Panc1 (cell line): ENCODE results near the gene VANGL2. TPM values are rescaled to one million over a fixed set of nuclear protein-coding genes. Genes with fewer than 3 reads are reported as not detected.

Source experiments
- ATAC-seq: fragments of 200-7000 bp; cut with Tn5 transposase; 2 replicates; pipeline ENCODE4 v1.9.1; 2020; ENCODE audit warnings: mild to moderate bottlenecking, moderate library complexity
- BruUV-seq: library from RNA; stranded (reverse); fragments of 400-500 nt; replicated peaks from 2 replicates; lab custom pipeline; 2021; lab: Mats Ljungman, UMichigan
- CTCF ChIA-PET: fragments of 300-600 bp; sonication (Branson Sonifier 250); formaldehyde crosslinking; loops from one replicate; lab custom pipeline; 2022; ENCODE audit warnings: antibody characterized with exemption; lab: Charles Lee
- POLR2A ChIA-PET: fragments of 300-600 bp; sonication (Branson Sonifier 250); formaldehyde crosslinking; loops from one replicate; lab custom pipeline; 2022; ENCODE audit warnings: antibody characterized with exemption; lab: Charles Lee
- DNase-seq: peaks from one replicate; pipeline ENCODE4 v3.0.0-alpha.2; 2010; ENCODE audit warnings: low read depth, low spot score
- H3K27ac ChIP-seq: 2 replicates; pipeline ENCODE4 v1.5.1; 2011; ENCODE audit warnings: mild to moderate bottlenecking, low read length, inconsistent platforms
- H3K27me3 ChIP-seq: fragments of 200-500 bp; sonication (Bioruptor generic); 2 replicates; pipeline ENCODE4 v1.6.0; 2014; ENCODE audit warnings: low read length, inconsistent platforms; ENCODE audit not compliant: control insufficient read depth, insufficient read depth
- H3K36me3 ChIP-seq: fragments of 200-500 bp; sonication (Bioruptor generic); 2 replicates; pipeline ENCODE4 v1.5.1; 2014; ENCODE audit warnings: inconsistent platforms, mild to moderate bottlenecking, low read length, moderate library complexity; ENCODE audit not compliant: control insufficient read depth, insufficient read depth
- H3K4me1 ChIP-seq: 2 replicates; pipeline ENCODE4 v1.5.1; 2011; ENCODE audit warnings: inconsistent platforms, mild to moderate bottlenecking, low read length, moderate library complexity; ENCODE audit not compliant: control insufficient read depth, insufficient read depth
- H3K4me3 ChIP-seq, 2 experiments: 2 replicates each; pipeline ENCODE4 v1.5.1; 2011 to 2012; ENCODE audit warnings: low read depth in 2 of 2, low read length in 2 of 2, mild to moderate bottlenecking in 2 of 2, inconsistent platforms in 1 of 2, moderate library complexity in 1 of 2
- H3K9me3 ChIP-seq: fragments of 200-500 bp; sonication (Bioruptor generic); 2 replicates; pipeline ENCODE4 v1.5.1; 2014; ENCODE audit warnings: low read depth, mild to moderate bottlenecking, inconsistent platforms, low read length, moderate library complexity; ENCODE audit not compliant: control insufficient read depth, insufficient read depth
- POLR2AphosphoS5 ChIP-seq: IDR thresholded peaks from 2 replicates; pipeline ENCODE4 v1.6.1; 2012; ENCODE audit warnings: mild to moderate bottlenecking, low read depth, low read length, moderate library complexity
- SIN3A ChIP-seq: IDR thresholded peaks from 2 replicates; pipeline ENCODE4 v1.6.1; 2012; ENCODE audit warnings: low read depth, mild to moderate bottlenecking, low read length, moderate library complexity, borderline replicate concordance; ENCODE audit not compliant: insufficient read depth
- TCF7L2 ChIP-seq: IDR thresholded peaks from 2 replicates; pipeline ENCODE4 v1.6.1; 2011; ENCODE audit warnings: mild to moderate bottlenecking, low read depth, low read length, inconsistent platforms
- in situ Hi-C: cut with HindIII; loops from 2 replicates; pipeline ENCODE4 v1.10.0; 2016; ENCODE audit warnings: low sequenced_read_pairs, low pct_unique_long_range_greater_than_20kb
- intact Hi-C: fragments of 100-400 bp; cut with micrococcal nuclease; formaldehyde crosslinking; loops from one replicate; pipeline ENCODE4 v1.10.0; 2022; ENCODE audit not compliant: unreplicated experiment
- total RNA-seq: library from RNA; stranded (reverse); gene quantifications from one replicate; pipeline ENCODE4 v1.2.1, GENCODE V29; 2021; ENCODE audit not compliant: unreplicated experiment
- TF ChIP-seq, protein P1 (sequence below): fragments of 450-650 bp; IDR thresholded peaks from 2 replicates; pipeline ENCODE4 v1.5.1; 2017; ENCODE audit warnings: mild to moderate bottlenecking
- TF ChIP-seq, protein P2 (sequence below), 2 experiments: IDR thresholded peaks; 2 replicates each; pipeline ENCODE4 v1.6.1; 2011 to 2012; ENCODE audit warnings: low read depth in 2 of 2, control low read depth in 1 of 2, low read length in 1 of 2, mild to moderate bottlenecking in 1 of 2, moderate library complexity in 1 of 2; ENCODE audit not compliant: insufficient read depth in 1 of 2

The VANGL2 gene
- total RNA-seq, 1 experiment from 2014 or later: 0.10 TPM

DNA sequence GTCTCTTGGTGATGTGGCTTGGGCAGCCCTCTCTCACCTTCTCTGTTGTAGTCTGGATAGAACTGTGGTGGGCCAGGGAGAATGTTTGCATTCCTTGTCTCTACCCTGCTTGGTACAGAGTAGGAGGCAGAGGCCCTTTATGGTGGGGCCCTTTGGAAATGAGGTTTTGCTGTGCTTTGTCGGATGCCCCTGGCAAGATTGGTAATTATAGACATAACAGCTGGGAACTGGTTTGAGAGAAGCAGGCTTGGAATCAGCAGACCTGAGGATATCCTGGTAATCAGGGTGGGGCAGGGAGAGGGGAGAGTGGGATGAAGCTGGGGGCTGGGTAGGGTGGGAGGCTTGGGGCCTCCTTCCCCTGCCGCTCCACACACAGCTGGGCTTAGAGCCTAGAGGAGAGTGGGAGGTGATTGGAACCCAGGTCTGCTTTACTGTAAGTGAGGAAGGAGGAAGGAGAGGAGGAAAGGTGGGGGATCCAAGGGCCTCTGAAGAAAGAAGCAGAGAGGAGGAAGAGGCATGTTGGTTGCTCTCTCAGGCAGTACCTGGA lies 5.0 kb downstream of the VANGL2 start:
- Histone ChIP-seq H3K27ac (no peak overlapping the region), H3K4me3 (no peak overlapping the region), H3K36me3 (no peaks in the 10 kb centered on the region), H3K27me3 (peaks cover 17% of the 10 kb centered on the region), H3K9me3 (no peaks in the 10 kb centered on the region), H3K4me1 (no peaks in the 10 kb centered on the region)
- intact Hi-C loops (no loop called here), in situ Hi-C loops (no loop called here)
- BruUV-seq: no TSS peak
- ATAC-seq (no peak), DNase-seq (no peak)
- TF ChIP-seq, protein P1, sequence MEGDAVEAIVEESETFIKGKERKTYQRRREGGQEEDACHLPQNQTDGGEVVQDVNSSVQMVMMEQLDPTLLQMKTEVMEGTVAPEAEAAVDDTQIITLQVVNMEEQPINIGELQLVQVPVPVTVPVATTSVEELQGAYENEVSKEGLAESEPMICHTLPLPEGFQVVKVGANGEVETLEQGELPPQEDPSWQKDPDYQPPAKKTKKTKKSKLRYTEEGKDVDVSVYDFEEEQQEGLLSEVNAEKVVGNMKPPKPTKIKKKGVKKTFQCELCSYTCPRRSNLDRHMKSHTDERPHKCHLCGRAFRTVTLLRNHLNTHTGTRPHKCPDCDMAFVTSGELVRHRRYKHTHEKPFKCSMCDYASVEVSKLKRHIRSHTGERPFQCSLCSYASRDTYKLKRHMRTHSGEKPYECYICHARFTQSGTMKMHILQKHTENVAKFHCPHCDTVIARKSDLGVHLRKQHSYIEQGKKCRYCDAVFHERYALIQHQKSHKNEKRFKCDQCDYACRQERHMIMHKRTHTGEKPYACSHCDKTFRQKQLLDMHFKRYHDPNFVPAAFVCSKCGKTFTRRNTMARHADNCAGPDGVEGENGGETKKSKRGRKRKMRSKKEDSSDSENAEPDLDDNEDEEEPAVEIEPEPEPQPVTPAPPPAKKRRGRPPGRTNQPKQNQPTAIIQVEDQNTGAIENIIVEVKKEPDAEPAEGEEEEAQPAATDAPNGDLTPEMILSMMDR: no peak
- TF ChIP-seq, protein P2, sequence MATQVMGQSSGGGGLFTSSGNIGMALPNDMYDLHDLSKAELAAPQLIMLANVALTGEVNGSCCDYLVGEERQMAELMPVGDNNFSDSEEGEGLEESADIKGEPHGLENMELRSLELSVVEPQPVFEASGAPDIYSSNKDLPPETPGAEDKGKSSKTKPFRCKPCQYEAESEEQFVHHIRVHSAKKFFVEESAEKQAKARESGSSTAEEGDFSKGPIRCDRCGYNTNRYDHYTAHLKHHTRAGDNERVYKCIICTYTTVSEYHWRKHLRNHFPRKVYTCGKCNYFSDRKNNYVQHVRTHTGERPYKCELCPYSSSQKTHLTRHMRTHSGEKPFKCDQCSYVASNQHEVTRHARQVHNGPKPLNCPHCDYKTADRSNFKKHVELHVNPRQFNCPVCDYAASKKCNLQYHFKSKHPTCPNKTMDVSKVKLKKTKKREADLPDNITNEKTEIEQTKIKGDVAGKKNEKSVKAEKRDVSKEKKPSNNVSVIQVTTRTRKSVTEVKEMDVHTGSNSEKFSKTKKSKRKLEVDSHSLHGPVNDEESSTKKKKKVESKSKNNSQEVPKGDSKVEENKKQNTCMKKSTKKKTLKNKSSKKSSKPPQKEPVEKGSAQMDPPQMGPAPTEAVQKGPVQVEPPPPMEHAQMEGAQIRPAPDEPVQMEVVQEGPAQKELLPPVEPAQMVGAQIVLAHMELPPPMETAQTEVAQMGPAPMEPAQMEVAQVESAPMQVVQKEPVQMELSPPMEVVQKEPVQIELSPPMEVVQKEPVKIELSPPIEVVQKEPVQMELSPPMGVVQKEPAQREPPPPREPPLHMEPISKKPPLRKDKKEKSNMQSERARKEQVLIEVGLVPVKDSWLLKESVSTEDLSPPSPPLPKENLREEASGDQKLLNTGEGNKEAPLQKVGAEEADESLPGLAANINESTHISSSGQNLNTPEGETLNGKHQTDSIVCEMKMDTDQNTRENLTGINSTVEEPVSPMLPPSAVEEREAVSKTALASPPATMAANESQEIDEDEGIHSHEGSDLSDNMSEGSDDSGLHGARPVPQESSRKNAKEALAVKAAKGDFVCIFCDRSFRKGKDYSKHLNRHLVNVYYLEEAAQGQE (IDR thresholded peaks at IDR 0.05; ENCODE audit: insufficient read depth in 1 of 2, low read depth in 2 of 2, low read length in 1 of 2): no peak
- TF ChIP-seq POLR2AphosphoS5 (no peak), SIN3A (no peak), TCF7L2 (no peak)
- CTCF ChIA-PET: no interaction called here
- POLR2A ChIA-PET: interaction anchor here (0.7 kb wide), 1 partner anchor 96 kb away, joined by 3 read pairs; no protein-coding TSS in a partner anchor

DNA sequence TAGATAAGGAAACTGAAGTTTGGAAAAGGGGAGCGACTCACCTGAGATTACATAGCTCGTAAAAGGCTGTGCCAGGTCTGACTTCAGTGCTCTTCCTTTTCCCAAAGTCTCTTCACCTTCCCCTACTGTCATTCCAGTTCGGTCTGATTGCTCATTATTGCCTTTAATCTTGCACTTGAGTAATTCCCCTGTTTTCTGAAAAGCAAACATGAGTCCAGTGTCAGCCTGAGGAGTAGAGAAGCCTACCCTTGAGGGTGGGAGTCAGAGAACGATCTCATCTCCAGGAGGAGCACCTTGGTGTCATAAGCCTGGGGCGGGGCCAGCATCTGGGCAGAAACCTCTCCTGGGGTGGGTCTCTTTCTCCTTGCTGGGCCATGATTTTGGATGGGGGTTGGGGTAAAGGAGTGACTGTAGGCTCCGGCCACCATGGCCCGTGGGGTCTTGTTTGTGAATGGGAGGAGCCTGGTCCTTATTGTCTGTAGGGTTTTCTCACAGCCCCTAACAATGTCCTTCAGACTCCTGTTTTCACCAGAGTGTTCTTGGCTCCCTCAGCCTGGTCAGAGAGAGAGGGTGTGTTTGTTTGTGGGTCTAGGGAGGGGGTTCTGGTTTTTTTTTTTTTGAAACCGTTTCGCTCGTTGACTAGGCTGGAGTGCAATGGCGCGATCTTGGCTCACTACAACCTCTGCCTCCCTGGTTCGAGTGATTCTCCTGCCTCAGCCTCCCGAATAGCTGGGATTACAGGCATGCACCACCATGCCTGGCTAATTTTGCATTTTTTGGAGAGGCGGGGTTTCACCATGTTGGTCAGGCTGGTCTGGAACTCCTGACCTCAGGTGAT lies 6.0 kb downstream of the VANGL2 start:
- no peak for ATAC-seq
- H3K27me3 ChIP-seq: peaks cover 14% of the 10 kb centered on the region
- BruUV-seq: no TSS peak

More for the DNA sequence above, 6.0 kb downstream of the VANGL2 start:
- POLR2A ChIA-PET: no interaction called here
- no peak overlapping the region for H3K4me3 ChIP-seq
- no peaks in the 10 kb centered on the region for H3K36me3 ChIP-seq
- TF ChIP-seq, protein P1: no peak
- no peak for TF ChIP-seq TCF7L2
- TF ChIP-seq SIN3A: no peak
- TF ChIP-seq, protein P2 (IDR thresholded peaks at IDR 0.05; ENCODE audit: insufficient read depth in 1 of 2, low read depth in 2 of 2, low read length in 1 of 2): no peak
- TF ChIP-seq POLR2AphosphoS5: no peak
- H3K27ac ChIP-seq: no peak overlapping the region
- H3K9me3 ChIP-seq: no peaks in the 10 kb centered on the region
- H3K4me1 ChIP-seq: no peaks in the 10 kb centered on the region
- CTCF ChIA-PET: no interaction called here
- DNase-seq: no peak
- intact Hi-C loops (no loop called here), in situ Hi-C loops (no loop called here)
